SK-N-DZ (cell line): ENCODE data around the gene NTNG1.
A peak's percentile ranks its signal among the peaks of the same experiment; 100 is the strongest.

Experiments
- DNase-seq: peaks from one replicate; pipeline ENCODE4 v3.0.0-alpha.2; 2015; ENCODE audit warnings: low spot score

The NTNG1 gene

GRCh38 chr1:107262467-107263286 lies 121.8 kb downstream of the NTNG1 start:
- no peak for DNase-seq

- no peak for DNase-seq
These were observed 122.6 kb downstream of the NTNG1 start for GRCh38 chr1:107263291-107263915.

DNA sequence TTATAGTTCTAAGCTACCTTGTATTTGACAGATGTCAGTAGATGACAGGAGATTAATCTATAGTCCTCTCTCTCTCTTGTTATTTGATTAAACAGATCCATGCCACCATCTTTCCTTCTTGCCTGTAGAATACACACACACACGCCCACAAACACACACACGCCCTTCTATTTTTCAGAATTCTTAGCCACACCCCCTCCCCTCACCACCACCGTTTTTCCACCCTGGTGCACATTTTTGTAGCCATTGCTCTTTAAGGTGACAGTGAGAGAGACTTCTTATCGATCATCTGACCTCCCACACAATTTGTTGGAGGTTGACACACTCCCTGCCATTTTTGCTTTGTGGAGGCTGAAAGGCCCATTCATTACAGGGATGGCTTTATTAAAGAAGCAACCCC lies 123.2 kb downstream of the NTNG1 start:
- DNase-seq = no peak

- DNase-seq = no peak
These were observed 123.7 kb downstream of the NTNG1 start for GRCh38 chr1:107264561-107264960.

- no peak for DNase-seq
These were observed 126.7 kb downstream of the NTNG1 start for GRCh38 chr1:107267489-107267888.

DNA sequence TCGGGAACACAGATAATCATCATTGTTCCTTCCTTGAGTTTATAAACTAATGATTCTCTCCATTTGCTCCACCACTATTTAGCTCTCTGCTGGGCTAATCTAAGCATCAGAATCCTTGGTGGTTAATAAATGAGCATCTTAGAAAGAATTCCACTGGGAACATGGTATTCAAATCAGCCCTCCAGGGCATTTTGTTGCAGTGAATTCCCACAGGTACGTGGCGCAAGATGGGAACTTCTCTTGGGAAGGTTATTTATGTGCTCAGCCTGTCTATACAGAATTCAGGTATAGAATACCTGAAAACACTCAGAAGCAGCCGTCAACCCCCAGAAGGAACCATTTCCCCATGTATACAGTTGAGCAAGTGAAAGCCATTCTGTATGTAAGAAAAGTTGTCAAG lies 131.5 kb downstream of the NTNG1 start:
- DNase-seq = no peak

DNA sequence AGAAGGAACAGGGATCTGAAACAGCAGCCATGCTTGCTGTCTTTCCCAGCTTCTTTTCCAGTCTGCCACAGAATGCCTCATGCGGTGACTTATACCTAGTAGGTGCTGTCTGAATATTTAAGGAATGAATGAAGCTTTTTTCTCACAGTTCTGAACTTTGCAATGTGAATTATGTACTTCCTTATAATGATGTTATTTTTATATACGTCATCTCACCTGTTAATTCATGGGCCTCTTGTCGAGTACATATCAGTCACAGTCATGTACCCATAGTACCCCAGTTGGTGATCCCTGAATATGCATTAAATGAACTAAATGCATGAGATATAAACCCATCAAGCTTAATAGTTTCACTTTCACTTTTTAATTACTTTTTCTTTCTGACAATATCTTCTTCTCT lies 132.7 kb downstream of the NTNG1 start:
- DNase-seq = no peak

DNA sequence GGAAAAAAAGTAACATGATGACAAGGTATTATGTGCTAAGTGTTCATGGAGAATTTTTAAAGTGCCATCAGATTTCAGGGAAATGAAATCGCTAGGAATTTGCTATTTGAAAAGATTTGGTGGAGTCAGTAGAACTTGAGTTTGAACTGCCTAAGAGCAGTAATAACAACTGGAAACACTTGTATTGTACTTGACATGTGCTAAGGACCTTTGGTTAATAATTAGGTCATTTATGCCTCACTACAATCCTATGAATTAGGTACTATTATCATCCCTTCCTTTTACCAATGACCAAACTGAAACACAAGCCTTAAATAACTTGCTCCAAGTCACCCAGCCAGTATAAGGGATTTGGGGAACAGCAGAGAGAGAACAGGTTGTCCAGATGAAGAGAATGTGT lies 133.4 kb downstream of the NTNG1 start:
- no peak for DNase-seq

GRCh38 chr1:107276247-107276646 lies 135.4 kb downstream of the NTNG1 start:
- no peak for DNase-seq

DNA sequence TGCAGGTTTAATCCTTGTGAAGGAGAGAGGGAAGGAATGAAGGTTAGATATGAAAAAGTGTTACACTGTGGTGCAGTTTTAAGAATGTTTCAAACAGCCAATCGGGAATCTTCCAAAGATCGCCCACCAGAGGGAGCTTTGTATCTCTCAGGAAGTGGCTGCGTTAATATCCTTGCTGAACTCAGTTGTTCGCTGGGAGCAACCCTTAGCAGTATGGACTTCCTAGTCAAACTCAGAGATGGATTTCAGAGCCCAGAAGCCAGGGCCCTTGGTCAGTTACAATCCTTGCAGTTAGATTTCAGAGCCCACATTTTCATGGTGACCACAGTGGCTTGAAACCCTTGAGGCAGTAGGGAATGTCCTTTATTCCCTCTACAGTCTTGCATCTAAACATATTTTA lies 136.2 kb downstream of the NTNG1 start:
- DNase-seq = peak; percentile 64

GRCh38 chr1:107286125-107286524 lies 145.3 kb downstream of the NTNG1 start:
- no peak for DNase-seq

DNA sequence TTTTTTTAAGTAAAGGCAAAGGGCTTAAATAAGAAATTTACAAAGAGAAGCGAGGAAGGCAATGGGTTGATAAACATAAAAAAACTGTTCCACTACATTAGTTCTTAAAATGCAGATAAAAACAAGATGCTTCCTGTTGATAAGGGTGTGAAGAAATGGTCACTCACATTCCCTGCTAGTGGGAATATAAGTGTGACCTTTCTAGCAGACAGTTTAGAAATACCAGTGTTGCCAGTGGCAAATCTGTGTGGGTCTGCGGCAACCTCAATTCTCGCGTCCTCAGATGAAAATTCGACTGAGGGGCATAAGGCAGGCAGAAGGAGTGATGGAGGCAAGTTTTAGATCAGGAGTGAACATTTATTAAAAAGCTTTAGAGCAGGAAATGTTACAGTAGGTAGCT lies 151.1 kb downstream of the NTNG1 start:
- DNase-seq = no peak

- DNase-seq = peak; percentile 8
These were observed 153.2 kb downstream of the NTNG1 start for GRCh38 chr1:107293901-107294613.

DNA sequence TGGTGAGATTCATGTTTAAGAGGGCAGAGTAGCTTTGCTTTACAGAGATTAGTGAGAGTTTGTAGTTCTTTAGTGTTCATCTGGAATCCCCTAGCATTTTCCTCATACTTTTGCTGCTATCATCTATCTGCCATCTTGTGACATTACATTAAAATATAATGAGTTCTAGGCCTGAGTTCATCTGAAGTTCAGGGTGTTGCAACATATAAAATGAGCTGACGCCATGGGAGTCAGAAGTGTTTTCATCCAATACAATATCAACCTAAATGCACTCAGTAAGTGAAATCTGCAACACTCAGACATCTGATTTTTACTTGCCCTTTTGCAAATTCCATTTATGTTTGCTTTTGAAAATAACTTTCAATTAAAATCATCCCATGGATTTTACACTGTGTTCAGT lies 153.8 kb downstream of the NTNG1 start:
- DNase-seq = no peak

DNA sequence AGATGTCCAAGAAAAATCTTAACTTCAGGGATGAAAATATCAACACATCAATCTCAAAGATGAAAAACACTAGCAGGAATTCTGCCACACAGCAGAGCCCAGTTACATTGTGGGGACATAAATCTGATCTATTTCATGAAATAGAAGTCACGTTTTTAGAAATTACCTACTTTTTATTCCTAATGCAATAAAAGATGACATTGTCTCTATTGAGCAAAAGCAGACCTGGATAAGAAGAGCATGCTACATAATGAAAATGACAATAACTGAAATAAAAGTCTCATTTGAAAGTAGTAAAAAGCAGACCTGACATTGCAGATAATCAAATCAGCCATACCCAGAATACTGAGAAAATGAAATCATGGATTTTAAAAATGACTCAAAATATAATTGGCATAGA lies 156.8 kb downstream of the NTNG1 start:
- peak; percentile 95 for DNase-seq

GRCh38 chr1:107298526-107298925 lies 157.7 kb downstream of the NTNG1 start:
- peak; percentile 70 for DNase-seq

GRCh38 chr1:107299521-107299920 lies 158.7 kb downstream of the NTNG1 start:
- DNase-seq = peak; percentile 83

DNA sequence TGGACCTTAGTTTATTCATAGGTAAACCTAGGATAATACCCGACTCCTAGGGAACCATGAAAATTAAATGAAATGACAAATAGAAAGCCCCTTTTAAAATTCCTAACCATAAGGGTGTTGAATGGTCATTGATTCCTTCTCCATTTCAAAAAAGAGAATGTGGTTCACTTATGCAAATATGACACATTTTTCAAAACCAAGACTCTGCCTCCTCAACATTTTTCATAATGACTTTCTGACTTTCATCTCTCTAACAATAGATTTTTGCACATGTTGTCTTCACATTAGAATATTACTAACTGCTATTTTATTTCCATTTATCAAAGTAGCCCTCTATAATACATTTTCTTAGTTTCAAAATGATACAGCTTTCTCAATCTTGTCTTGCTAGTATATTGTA lies 169.1 kb downstream of the NTNG1 start:
- no peak for DNase-seq

DNA sequence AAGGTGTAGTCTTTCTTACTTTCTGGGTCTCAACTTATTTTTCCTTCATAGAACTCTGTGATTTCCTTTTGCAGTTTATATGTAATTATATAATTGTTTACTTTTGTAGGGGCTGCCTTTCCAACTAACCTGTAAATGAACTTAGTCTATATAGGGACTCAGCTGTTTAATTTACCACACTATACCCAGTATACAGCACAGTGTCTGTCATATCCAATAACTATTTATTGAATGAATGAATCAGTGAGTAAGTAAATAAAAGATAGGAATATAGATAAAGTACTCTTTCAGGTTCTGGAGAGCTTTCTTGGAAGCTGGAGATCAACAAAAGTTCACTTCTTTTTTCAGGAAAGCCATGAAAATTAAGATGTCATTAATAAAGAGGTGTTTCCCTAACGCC lies 174.8 kb downstream of the NTNG1 start:
- no peak for DNase-seq

DNA sequence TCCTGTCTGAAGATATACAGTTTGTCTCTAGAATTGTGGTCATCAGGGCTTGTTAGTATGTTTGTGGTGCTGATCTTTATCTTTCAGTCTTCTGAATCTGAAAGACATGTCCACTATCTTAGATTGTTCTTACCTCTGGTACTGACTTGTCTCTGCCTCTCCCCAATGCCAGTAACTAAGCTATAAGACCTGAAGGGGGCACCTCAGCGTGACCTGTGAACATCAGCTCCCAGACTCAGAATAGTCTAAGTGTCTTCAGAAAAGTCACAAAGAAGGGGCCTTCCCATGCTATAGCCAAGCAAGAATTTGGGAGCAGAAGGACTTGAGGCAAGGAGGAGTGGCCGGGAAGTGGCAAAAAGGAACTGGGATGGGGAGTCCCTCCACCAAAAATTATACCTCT lies 178.1 kb downstream of the NTNG1 start:
- no peak for DNase-seq

DNA sequence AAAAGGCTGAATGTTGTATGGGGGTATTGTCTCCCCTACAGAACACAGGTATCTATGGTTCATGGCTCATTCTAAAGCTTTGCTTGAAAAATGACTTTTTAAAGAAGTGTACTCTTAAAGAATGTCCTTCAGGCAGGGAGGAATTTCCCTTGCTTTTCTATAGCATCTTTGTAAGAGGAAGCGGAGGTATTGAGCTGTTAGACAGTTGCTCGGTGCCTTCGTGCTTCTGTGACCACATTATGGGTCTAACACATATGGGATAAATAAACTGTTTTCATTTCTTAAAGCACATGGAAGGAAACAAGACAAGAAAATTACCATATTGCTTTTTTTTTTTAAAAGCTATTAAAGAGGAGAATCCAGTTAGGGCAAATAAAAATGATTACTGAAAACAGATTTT lies 182.9 kb downstream of the NTNG1 start:
- DNase-seq = no peak

GRCh38 chr1:107326824-107327445 lies 186.1 kb downstream of the NTNG1 start:
- peak; percentile 16 for DNase-seq
